Nephron progenitor cell (in vitro differentiated cells): ENCODE data around the gene BBS9.
A peak's percentile ranks its signal among the peaks of the same experiment; 100 is the strongest.

Experiments used
- DNase-seq: peaks from one replicate; pipeline ENCODE4 v3.0.0; 2021
- H3K27ac Mint-ChIP-seq: 2 replicates; pipeline ENCODE4 v1.8.0; 2021; ENCODE audit warnings: mild to moderate bottlenecking, moderate library complexity, mixed read lengths
- H3K27me3 Mint-ChIP-seq: 2 replicates; pipeline ENCODE4 v1.8.0; 2021; ENCODE audit warnings: mild to moderate bottlenecking, low read depth, mixed read lengths; ENCODE audit not compliant: poor library complexity
- H3K36me3 Mint-ChIP-seq: 2 replicates; pipeline ENCODE4 v1.8.0; 2021; ENCODE audit warnings: low read depth, mixed read lengths
- H3K4me1 Mint-ChIP-seq: 2 replicates; pipeline ENCODE4 v1.8.0; 2021; ENCODE audit warnings: mixed read lengths
- H3K4me3 Mint-ChIP-seq: 2 replicates; pipeline ENCODE4 v1.8.0; 2021; ENCODE audit warnings: mild to moderate bottlenecking, moderate library complexity, mixed read lengths
- H3K9me3 Mint-ChIP-seq: 2 replicates; pipeline ENCODE4 v1.8.0; 2021; ENCODE audit warnings: mild to moderate bottlenecking, moderate library complexity, mixed read lengths
- CTCF ChIP-seq: fragments of 200-600 bp; sonication (generic); IDR thresholded peaks from 2 replicates; pipeline ENCODE4 v1.5.0; 2021; ENCODE audit warnings: antibody characterized with exemption

Gene BBS9

GRCh38 chr7:33644489-33644888, 515.1 kb downstream of the BBS9 start:
- no peak for DNase-seq
- H3K27me3 Mint-ChIP-seq: no peaks in the 10 kb centered on the region
- H3K27ac Mint-ChIP-seq: peak overlapping the region; percentile 20
- H3K4me3 Mint-ChIP-seq: no peak overlapping the region
- no peak for TF ChIP-seq CTCF
- peaks cover 16% of the 10 kb centered on the region for H3K9me3 Mint-ChIP-seq
- peaks cover 27% of the 10 kb centered on the region for H3K36me3 Mint-ChIP-seq
- peaks cover 53% of the 10 kb centered on the region for H3K4me1 Mint-ChIP-seq

- Mint-ChIP-seq H3K9me3 (peaks cover 16% of the 10 kb centered on the region), H3K4me1 (peaks cover 49% of the 10 kb centered on the region), H3K36me3 (peaks cover 33% of the 10 kb centered on the region), H3K27me3 (no peaks in the 10 kb centered on the region), H3K4me3 (no peak overlapping the region), H3K27ac (no peak overlapping the region)
- TF ChIP-seq CTCF: no peak
- no peak for DNase-seq
Measured at GRCh38 chr7:33645104-33645503, 515.7 kb downstream of the BBS9 start.

- no peak for TF ChIP-seq CTCF
- no peaks in the 10 kb centered on the region for H3K27me3 Mint-ChIP-seq
- H3K4me1 Mint-ChIP-seq: peaks cover 51% of the 10 kb centered on the region
- no peak overlapping the region for H3K4me3 Mint-ChIP-seq
- peak overlapping the region; percentile 44 for H3K27ac Mint-ChIP-seq
- H3K9me3 Mint-ChIP-seq: peaks cover 16% of the 10 kb centered on the region
- peaks cover 33% of the 10 kb centered on the region for H3K36me3 Mint-ChIP-seq
- no peak for DNase-seq
Measured at GRCh38 chr7:33646166-33646565, 516.8 kb downstream of the BBS9 start.

- Mint-ChIP-seq H3K27ac (no peak overlapping the region), H3K4me1 (peaks cover 55% of the 10 kb centered on the region)
Measured at GRCh38 chr7:33646891-33647391, 517.6 kb downstream of the BBS9 start.

GRCh38 chr7:33649476-33650441, 520.4 kb downstream of the BBS9 start:
- H3K36me3 Mint-ChIP-seq: peaks cover 27% of the 10 kb centered on the region
- H3K9me3 Mint-ChIP-seq: peaks cover 16% of the 10 kb centered on the region
- no peak for DNase-seq
- H3K4me1 Mint-ChIP-seq: peaks cover 60% of the 10 kb centered on the region
- H3K27ac Mint-ChIP-seq: no peak overlapping the region
- peaks cover 2% of the 10 kb centered on the region for H3K27me3 Mint-ChIP-seq
- TF ChIP-seq CTCF: no peak
- H3K4me3 Mint-ChIP-seq: no peak overlapping the region

More at GRCh38 chr7:33646891-33647391, 517.6 kb downstream of the BBS9 start:
- DNase-seq: no peak
- TF ChIP-seq CTCF: no peak
- Mint-ChIP-seq H3K4me3 (no peak overlapping the region), H3K9me3 (peaks cover 16% of the 10 kb centered on the region), H3K27me3 (no peaks in the 10 kb centered on the region), H3K36me3 (peaks cover 33% of the 10 kb centered on the region)
